Activated naive CD4-positive, alpha-beta T cell treated with anti-CD3 and anti-CD28 coated beads, Interleukin-2, amount 50 U/mL, for 24 hours (primary cell): Measurements from ENCODE around the gene SMPD1.

ENCODE experiments used
- H3K27ac Mint-ChIP-seq: one replicate; pipeline ENCODE4 v1.8.0; 2021; ENCODE audit warnings: mild to moderate bottlenecking, mixed read lengths
- H3K27me3 Mint-ChIP-seq: one replicate; pipeline ENCODE4 v1.8.0; 2021; ENCODE audit warnings: mixed read lengths
- H3K36me3 Mint-ChIP-seq: one replicate; pipeline ENCODE4 v1.8.0; 2021; ENCODE audit warnings: mixed read lengths
- H3K4me1 Mint-ChIP-seq: one replicate; pipeline ENCODE4 v1.8.0; 2021; ENCODE audit warnings: mixed read lengths
- H3K4me3 Mint-ChIP-seq: one replicate; pipeline ENCODE4 v1.8.0; 2021; ENCODE audit warnings: mild to moderate bottlenecking, mixed read lengths
- H3K9me3 Mint-ChIP-seq: one replicate; pipeline ENCODE4 v1.8.0; 2021; ENCODE audit warnings: mixed read lengths

Gene SMPD1

DNA sequence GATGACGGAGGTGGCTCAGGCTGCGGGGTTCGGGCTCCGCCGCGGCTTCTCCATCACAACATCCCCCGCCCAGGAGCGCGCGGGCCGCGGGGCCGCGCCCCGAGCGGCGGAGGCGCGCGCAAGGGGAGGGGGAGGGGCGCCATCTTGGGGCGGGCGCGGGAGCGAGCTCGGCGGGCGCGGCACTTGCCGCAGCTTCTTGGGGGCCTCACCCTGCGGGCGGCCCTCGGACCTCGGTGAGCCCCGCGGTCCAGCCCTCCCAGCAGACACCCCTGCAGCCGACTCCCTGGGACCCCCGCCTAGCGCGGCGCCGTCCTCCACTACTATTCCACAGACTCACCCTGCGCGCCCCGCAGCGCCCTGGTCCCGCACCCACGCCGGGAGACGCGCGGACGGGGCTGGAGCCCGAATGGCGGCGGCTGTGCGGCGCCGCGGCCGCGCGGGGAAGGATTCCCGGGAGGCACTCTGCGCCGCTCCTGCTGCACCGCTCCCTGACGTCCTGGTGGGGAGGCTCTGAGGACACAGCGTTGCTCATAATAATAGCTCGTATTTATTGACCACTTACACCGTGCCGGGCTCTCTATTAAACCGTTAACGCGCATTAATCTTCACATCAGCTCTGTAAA lies 28.8 kb downstream of the SMPD1 start, which contains the start of gene APBB1:
APBB1 (minus strand) TSS at position 86 of the 623 bp plus-strand sequence. CDS start 7,747 bp downstream, outside the sequence.
- no peaks in the 10 kb centered on the region for H3K36me3 Mint-ChIP-seq
- H3K27me3 Mint-ChIP-seq, result no peaks in the 10 kb centered on the region
- peak within 1 kb of the TSS; percentile 86 for H3K4me3 Mint-ChIP-seq
- H3K4me1 Mint-ChIP-seq, result peaks cover 11% of the 10 kb centered on the region
- peak within 1 kb of the TSS; percentile 78 for H3K27ac Mint-ChIP-seq
- no peaks in the 10 kb centered on the region for H3K9me3 Mint-ChIP-seq

DNA sequence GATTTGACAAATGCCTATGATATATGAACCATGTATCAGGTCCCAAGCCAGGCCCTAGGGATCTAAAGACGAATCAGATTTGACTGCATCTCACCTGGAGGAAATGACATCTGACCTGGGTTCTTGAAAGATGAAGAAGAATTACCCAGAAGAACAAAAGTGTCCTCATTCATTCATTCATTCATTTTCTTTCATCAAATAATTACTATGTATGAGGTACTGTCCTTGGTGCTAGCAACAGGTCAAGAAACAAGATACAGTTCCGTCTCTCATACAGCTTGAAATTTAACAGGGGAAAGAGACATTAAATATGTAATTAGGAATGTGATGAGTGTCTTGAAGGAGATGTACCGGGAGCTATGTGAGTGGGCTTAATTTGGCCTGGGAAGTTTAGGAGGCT lies 30.4 kb downstream of the SMPD1 start:
- H3K4me3 Mint-ChIP-seq, result no peak overlapping the region
- H3K36me3 Mint-ChIP-seq, result no peaks in the 10 kb centered on the region
- H3K27ac Mint-ChIP-seq, result no peak overlapping the region
- H3K27me3 Mint-ChIP-seq, result no peaks in the 10 kb centered on the region
- peaks cover 11% of the 10 kb centered on the region for H3K4me1 Mint-ChIP-seq
- no peaks in the 10 kb centered on the region for H3K9me3 Mint-ChIP-seq

DNA sequence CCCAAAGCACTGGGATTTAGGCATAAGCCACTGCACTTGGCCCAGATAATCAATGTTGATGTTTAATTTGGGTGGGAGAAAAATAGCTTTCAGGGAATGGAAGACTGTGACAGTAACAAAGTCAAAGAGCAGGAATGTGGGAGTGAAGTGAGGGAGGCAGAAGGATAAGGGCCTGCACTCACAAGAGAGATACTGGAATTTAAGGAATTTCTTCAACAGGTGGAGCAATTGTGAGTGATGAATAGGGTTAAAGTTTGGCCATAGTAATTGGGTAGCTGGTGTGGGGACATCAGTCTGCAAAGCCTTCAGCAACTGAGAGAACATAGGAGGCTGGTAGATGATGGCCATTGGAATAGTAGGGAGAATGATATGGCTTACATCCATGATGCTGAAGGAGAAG lies 37.2 kb downstream of the SMPD1 start:
- no peaks in the 10 kb centered on the region for H3K4me1 Mint-ChIP-seq
- H3K4me3 Mint-ChIP-seq, result no peak overlapping the region
- peak overlapping the region; percentile 9 for H3K27ac Mint-ChIP-seq
- no peaks in the 10 kb centered on the region for H3K27me3 Mint-ChIP-seq
- H3K36me3 Mint-ChIP-seq, result no peaks in the 10 kb centered on the region
- no peaks in the 10 kb centered on the region for H3K9me3 Mint-ChIP-seq

DNA sequence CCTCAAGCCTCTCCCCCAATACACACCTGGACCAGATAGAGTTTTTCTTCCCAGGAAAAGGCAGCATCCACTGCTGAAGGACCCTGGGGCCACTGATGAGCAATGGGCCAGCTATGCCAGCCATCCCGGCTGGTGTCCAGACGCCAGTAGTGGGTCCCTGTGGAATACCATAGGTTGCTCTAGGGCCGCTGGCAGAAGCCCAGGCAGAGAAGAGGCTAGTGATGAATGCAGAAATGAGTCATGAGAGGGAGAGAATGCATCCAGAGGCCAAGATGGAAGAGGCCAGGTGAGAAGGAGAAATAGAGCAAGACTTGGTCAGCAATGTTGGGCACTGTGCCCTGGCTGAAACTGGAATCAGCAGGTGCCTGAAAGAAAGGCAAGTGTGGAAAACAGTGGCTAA lies 41.6 kb downstream of the SMPD1 start:
- H3K9me3 Mint-ChIP-seq, result no peaks in the 10 kb centered on the region
- no peaks in the 10 kb centered on the region for H3K27me3 Mint-ChIP-seq
- no peaks in the 10 kb centered on the region for H3K36me3 Mint-ChIP-seq
- H3K4me3 Mint-ChIP-seq, result no peak overlapping the region
- H3K27ac Mint-ChIP-seq, result no peak overlapping the region
- peaks cover 4% of the 10 kb centered on the region for H3K4me1 Mint-ChIP-seq

DNA sequence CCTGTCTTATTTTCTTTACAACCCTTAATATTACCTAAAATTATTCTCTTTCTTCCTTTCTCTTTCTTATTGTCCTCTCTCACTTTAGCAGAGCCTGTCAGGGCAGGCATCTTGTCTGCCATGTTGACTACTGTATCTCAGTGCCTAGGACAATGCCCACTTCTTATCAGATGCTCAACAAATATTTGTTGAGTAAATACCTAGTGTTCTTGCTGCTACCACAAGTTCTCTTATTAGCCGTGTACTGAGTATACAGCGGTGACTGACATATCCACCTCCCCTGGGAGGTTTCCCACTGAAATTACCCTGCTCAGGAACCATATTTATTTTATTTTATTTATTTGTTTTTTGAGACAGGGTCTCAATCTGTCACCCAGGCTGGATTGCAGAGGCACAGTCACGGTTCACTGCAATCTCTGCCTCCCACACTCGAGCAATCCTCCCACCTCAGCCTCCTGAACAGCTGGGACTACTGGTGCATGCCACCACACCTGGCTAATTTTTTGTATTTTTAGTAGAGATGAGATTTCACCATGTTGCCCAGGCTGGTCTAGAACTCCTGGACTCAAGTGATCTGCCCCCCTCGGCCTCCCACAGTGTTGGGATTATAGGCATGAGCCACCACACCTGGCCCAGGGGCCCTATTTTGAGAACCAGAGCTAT lies 43.9 kb downstream of the SMPD1 start:
- Mint-ChIP-seq H3K9me3 (no peaks in the 10 kb centered on the region), H3K36me3 (no peaks in the 10 kb centered on the region), H3K4me1 (peaks cover 4% of the 10 kb centered on the region), H3K27ac (no peak overlapping the region), H3K27me3 (no peaks in the 10 kb centered on the region), H3K4me3 (no peak overlapping the region)

DNA sequence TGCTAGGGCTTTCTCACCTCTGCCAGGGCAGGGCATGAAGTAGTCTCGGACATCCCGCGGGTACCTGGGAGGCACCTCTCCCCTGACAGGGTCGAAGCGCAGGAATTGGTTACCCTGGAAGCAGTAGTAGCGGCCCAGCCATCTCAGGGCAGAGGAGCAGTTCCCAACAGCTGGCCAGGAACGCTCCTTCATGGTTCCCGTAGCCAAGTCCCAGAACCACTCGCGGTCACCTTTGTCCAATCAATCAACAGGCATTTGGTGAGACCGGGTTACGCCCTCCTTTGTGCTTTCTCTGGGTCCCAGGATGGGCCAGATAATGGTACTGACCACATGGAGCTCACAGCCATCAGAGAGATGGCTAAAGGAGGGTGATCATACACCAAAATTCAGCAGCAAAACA lies 47.1 kb downstream of the SMPD1 start:
- Mint-ChIP-seq H3K4me3 (no peak overlapping the region), H3K27ac (no peak overlapping the region), H3K27me3 (no peaks in the 10 kb centered on the region), H3K4me1 (peaks cover 4% of the 10 kb centered on the region), H3K36me3 (no peaks in the 10 kb centered on the region), H3K9me3 (no peaks in the 10 kb centered on the region)

DNA sequence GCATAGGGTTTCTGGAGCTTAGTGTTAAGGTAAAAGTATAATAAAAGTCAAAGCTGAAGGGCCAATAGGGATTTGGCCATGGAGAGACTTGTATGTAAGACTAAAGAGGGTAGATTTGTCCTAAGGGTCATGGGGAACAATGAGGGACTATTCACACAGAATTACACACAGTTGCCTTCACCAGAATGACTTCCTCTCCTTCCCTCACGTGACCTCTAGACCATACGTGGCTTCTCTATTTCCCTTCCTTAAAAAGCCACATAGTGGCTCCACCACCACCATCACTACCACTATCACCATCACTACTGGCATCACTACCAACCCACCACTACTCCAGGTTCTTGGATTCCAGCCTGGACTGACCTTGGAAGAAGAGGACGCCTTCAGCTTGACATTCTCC lies 47.7 kb downstream of the SMPD1 start:
- Mint-ChIP-seq H3K27ac (no peak overlapping the region), H3K27me3 (no peaks in the 10 kb centered on the region)

DNA sequence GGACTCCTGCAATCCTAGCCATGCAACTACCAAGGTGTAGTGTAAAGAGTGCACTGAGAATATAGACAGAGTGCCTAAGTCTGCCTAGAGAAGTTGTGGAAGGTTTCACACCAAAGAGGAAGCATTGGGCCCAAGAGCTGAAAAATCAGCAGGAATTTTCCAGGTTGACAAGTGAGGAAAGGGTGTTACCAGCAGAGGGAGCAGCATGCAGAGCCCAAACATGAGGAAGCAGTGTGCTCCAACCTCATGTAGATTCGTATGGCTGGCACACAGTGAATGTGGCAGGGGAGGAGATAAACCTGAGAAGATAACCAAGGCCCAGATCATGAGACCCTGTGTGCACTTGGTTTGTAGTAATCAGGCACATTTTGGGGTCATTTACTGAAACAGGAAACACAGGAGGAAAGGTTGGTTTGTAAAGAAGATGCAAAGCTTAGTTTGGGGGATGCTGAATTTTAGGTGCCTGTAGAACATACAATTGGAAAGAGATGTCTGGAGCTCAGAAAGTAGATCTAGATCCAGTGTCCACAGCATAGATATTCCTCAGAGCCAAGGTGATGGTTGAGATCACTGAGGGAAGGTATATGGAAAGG lies 48.8 kb downstream of the SMPD1 start:
- no peak overlapping the region for H3K4me3 Mint-ChIP-seq
- H3K36me3 Mint-ChIP-seq, result no peaks in the 10 kb centered on the region
- H3K27me3 Mint-ChIP-seq, result no peaks in the 10 kb centered on the region
- no peaks in the 10 kb centered on the region for H3K9me3 Mint-ChIP-seq
- no peak overlapping the region for H3K27ac Mint-ChIP-seq
- H3K4me1 Mint-ChIP-seq, result peaks cover 4% of the 10 kb centered on the region

More for the DNA sequence above, 47.7 kb downstream of the SMPD1 start:
- no peaks in the 10 kb centered on the region for H3K9me3 Mint-ChIP-seq
- H3K4me3 Mint-ChIP-seq, result no peak overlapping the region
- peaks cover 4% of the 10 kb centered on the region for H3K4me1 Mint-ChIP-seq
- no peaks in the 10 kb centered on the region for H3K36me3 Mint-ChIP-seq

DNA sequence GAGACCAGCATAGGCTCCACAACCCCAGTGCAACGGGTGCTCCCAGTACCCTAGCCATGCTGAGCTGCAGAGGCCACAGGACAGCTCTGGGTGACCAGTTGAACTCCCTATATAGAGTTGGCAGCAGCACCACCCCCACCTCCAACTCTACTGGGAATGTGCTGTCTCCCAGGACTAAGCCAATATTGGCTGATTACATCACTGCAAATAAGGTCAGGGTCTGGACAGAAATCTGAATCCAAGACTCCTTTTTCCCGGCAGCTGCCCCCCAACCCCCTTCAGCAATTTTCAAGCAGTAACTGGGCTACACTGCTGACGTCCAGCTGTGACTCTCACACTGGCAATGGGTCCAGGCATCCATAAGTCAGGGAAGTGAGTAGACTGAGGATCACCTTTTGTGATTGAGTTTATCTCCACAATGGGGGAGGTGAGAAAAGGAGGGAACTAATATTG lies 50.7 kb downstream of the SMPD1 start, which contains the start of gene HPX:
HPX (minus strand) TSS at position 82 of the 453 bp plus-strand sequence; CDS start at position 58, 24 bp downstream.
- H3K36me3 Mint-ChIP-seq, result no peaks in the 10 kb centered on the region
- peak within 1 kb of the TSS; percentile 14 for H3K27ac Mint-ChIP-seq
- no peaks in the 10 kb centered on the region for H3K9me3 Mint-ChIP-seq
- no peak within 1 kb of the TSS for H3K4me3 Mint-ChIP-seq
- H3K4me1 Mint-ChIP-seq, result peaks cover 1% of the 10 kb centered on the region
- H3K27me3 Mint-ChIP-seq, result no peaks in the 10 kb centered on the region

DNA sequence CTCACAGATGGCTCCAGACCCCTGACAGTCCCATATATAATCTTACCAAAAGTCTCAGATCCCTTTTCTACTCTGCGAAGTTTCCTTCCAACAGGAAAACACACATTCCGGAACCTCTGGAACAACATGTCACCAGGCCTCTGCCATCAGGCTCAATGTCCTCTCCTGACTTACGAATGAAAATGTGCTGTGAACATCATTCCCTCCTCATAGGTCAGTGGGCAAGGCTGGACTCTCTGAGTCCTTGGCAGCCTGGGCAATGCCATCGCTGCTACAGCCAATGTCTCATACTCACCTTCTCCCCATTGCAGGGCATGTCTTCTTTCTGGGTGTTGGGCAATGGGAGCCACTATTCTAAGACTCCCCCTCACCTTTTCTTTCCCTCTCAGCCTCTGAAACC lies 52.2 kb downstream of the SMPD1 start:
- H3K4me1 Mint-ChIP-seq, result no peaks in the 10 kb centered on the region
- no peaks in the 10 kb centered on the region for H3K36me3 Mint-ChIP-seq
- H3K27ac Mint-ChIP-seq, result no peak overlapping the region
- H3K9me3 Mint-ChIP-seq, result no peaks in the 10 kb centered on the region
- H3K4me3 Mint-ChIP-seq, result no peak overlapping the region
- H3K27me3 Mint-ChIP-seq, result no peaks in the 10 kb centered on the region

DNA sequence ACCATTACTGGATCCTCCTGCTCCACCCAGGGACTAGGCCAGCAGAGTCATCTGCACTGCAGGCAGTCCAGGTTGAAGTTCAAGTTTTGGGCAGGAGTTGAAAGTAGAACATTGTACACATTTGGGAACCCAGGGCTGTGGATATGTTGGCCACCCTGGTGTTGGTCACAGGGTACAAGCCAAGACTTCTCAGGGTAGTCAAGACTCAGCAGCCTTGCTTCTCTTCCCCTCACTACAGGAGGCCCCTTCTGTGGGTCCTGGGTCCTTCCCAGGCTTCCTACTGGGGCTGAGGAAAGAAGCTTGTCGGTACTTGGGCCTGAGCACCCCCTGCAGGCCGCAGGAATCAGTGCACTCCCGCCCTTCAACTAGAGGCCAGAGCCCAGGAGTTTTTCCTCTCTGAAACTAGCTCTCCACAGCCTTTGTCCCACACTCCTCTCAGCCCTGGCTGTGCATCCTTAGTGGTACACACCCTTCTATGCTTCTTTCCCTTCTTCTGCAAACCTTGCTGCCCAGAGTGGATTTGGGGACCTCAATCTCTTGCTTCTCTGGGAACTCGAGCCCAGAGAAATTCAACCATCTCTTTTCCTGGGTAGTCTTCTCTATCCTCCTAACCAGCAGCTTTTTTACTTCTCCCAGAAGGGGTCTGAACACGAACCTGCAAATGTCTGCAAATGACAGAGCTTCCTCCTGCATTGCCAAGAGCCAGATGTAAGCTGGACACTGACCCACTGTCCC lies 53.2 kb downstream of the SMPD1 start:
- H3K27ac Mint-ChIP-seq, result no peak overlapping the region
- no peaks in the 10 kb centered on the region for H3K27me3 Mint-ChIP-seq
- H3K4me1 Mint-ChIP-seq, result no peaks in the 10 kb centered on the region
- H3K4me3 Mint-ChIP-seq, result no peak overlapping the region
- no peaks in the 10 kb centered on the region for H3K9me3 Mint-ChIP-seq
- no peaks in the 10 kb centered on the region for H3K36me3 Mint-ChIP-seq
